ENCODE data around the gene RPL14. TPM values are rescaled to one million over a fixed set of nuclear protein-coding genes. Genes with fewer than 3 reads are reported as not detected.

The RPL14 gene
- total and polyA plus RNA-seq, 11 donors, result 159 to 1,346 (median 1,044) TPM

- no peaks in the 10 kb centered on the region for H3K27me3 ChIP-seq
- peaks cover 0 to 12% (median 7%) of the 10 kb centered on the region in 12 donors for H3K4me1 ChIP-seq
- TF ChIP-seq, protein P1, sequence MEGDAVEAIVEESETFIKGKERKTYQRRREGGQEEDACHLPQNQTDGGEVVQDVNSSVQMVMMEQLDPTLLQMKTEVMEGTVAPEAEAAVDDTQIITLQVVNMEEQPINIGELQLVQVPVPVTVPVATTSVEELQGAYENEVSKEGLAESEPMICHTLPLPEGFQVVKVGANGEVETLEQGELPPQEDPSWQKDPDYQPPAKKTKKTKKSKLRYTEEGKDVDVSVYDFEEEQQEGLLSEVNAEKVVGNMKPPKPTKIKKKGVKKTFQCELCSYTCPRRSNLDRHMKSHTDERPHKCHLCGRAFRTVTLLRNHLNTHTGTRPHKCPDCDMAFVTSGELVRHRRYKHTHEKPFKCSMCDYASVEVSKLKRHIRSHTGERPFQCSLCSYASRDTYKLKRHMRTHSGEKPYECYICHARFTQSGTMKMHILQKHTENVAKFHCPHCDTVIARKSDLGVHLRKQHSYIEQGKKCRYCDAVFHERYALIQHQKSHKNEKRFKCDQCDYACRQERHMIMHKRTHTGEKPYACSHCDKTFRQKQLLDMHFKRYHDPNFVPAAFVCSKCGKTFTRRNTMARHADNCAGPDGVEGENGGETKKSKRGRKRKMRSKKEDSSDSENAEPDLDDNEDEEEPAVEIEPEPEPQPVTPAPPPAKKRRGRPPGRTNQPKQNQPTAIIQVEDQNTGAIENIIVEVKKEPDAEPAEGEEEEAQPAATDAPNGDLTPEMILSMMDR (IDR thresholded peaks at IDR 0.05), result no peak
- peak overlapping the region in 5 of 12 donors; percentile 41 to 88 (median 75) for H3K27ac ChIP-seq
- peak in 3 of 4 donors; percentile 12 to 55 (median 46) for ATAC-seq
- WGBS, 4 donors, result 32 to 44% (median 40%) methylated on average over 4 of the region's 4 CpGs
- H3K4me3 ChIP-seq, result peak overlapping the region; percentile 67 to 97 (median 82)
- intact Hi-C loops (cut with DNase I), result no loop called here
- no peaks in the 10 kb centered on the region for H3K9me3 ChIP-seq
- peaks cover 0 to 42% (median 38%) of the 10 kb centered on the region in 9 donors for H3K36me3 ChIP-seq
- DNase-seq, result no peak
These were observed 20.5 kb downstream of the RPL14 start for GRCh38 chr3:40477666-40478065.

DNA sequence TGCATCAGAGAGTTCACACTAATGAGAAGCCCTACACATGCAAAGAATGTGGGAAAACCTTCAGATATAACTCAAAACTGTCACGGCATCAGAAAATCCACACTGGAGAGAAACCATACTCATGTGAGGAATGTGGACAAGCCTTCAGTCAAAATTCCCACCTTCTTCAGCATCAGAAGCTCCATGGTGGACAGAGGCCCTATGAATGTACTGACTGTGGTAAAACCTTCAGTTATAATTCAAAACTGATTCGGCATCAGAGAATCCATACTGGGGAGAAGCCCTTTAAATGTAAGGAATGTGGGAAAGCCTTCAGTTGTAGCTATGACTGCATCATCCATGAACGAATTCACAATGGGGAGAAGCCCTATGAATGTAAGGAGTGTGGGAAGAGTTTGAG is 30.0 kb downstream of the RPL14 start:
- no peaks in the 10 kb centered on the region for H3K27me3 ChIP-seq
- no peak overlapping the region for H3K4me3 ChIP-seq
- intact Hi-C loops (cut with DNase I), result no loop called here
- DNase-seq, result no peak
- no peaks in the 10 kb centered on the region for H3K4me1 ChIP-seq
- no peak for ATAC-seq
- H3K9me3 ChIP-seq, result peaks cover 0 to 36% (median 20%) of the 10 kb centered on the region in 12 donors
- TF ChIP-seq, protein P1 (IDR thresholded peaks at IDR 0.05), result no peak
- TF ChIP-seq POLR2A (IDR thresholded peaks at IDR 0.05), result no peak
- 95 to 99% (median 97%) methylated on average over 3 of the region's 3 CpGs for WGBS, 4 donors
- H3K27ac ChIP-seq, result no peak overlapping the region
- H3K36me3 ChIP-seq, result peaks cover 8 to 70% (median 57%) of the 10 kb centered on the region in 9 donors

- 90 to 95% (median 93%) methylated on average over 5 of the region's 5 CpGs for WGBS, 4 donors
- no peak for ATAC-seq
- TF ChIP-seq, protein P1 (IDR thresholded peaks at IDR 0.05), result no peak
- TF ChIP-seq POLR2A (IDR thresholded peaks at IDR 0.05), result no peak
These were observed 33.8 kb downstream of the RPL14 start for GRCh38 chr3:40490916-40491315.

DNA sequence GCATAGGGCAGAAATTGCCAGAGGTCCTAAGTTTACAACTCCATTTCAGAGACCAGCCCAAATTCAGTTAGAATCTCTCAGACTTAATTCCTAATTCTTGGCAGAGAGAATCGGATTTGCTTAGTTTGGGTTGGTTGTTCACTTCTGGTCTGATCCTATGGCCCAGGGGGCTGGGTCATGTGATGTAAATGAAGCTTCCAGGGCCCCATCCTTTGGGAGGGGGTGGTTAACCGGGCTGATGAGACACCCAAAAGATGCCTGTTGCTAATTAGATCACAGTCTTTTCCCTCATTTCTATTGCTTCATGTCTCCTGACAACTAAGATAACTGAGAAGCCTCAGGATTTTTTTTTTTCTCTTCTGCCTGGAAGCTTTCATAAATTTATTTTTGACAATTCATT is 37.6 kb downstream of the RPL14 start:
- TF ChIP-seq, protein P1 (IDR thresholded peaks at IDR 0.05), result no peak
- TF ChIP-seq POLR2A (IDR thresholded peaks at IDR 0.05), result no peak
- intact Hi-C loops (cut with DNase I), result no loop called here
- no peaks in the 10 kb centered on the region for H3K4me1 ChIP-seq
- no peaks in the 10 kb centered on the region for H3K9me3 ChIP-seq
- ATAC-seq (no peak), DNase-seq (no peak)
- H3K36me3 ChIP-seq, result peaks cover 0 to 1% (median 0%) of the 10 kb centered on the region in 9 donors
- peak overlapping the region in 1 of 12 donors; percentile 2 for H3K4me3 ChIP-seq
- H3K27ac ChIP-seq, result no peak overlapping the region
- no peaks in the 10 kb centered on the region for H3K27me3 ChIP-seq
- 48 to 62% (median 55%) methylated on average over 2 of the region's 2 CpGs for WGBS, 4 donors

More at GRCh38 chr3:40490916-40491315, 33.8 kb downstream of the RPL14 start:
- Histone ChIP-seq H3K27ac (no peak overlapping the region), H3K27me3 (no peaks in the 10 kb centered on the region), H3K4me1 (no peaks in the 10 kb centered on the region), H3K36me3 (peaks cover 8 to 33% (median 21%) of the 10 kb centered on the region in 9 donors), H3K9me3 (peaks cover 0 to 31% (median 19%) of the 10 kb centered on the region in 12 donors), H3K4me3 (no peak overlapping the region)
- no peak for DNase-seq
- intact Hi-C loops (cut with DNase I), result no loop called here

Measured in heart left ventricle (tissue), 16 donors.